NCI-H748 (cell line): ENCODE measurements around the gene METTL1.
"Not testable (repeated sequence)": the region's sequence is repeated elsewhere in the genome, so short reads cannot be mapped to it uniquely, and the experiment has no call there.

Source experiments
- DNase-seq: peaks from one replicate; lab custom pipeline; 2025; ENCODE audit not compliant: unreplicated experiment; lab: John Stamatoyannopoulos, UW

METTL1 gene

GRCh38 chr12:57726151-57726883 lies 45.6 kb downstream of the METTL1 start:
- peak; percentile 91 for DNase-seq

GRCh38 chr12:57725851-57726150 lies 46.1 kb downstream of the METTL1 start:
- no peak for DNase-seq

GRCh38 chr12:57724936-57725740 lies 46.8 kb downstream of the METTL1 start:
- no peak for DNase-seq

GRCh38 chr12:57724003-57724935 lies 47.6 kb downstream of the METTL1 start:
- no peak for DNase-seq

- no peak for DNase-seq
Measured at GRCh38 chr12:57723630-57723962, 48.3 kb downstream of the METTL1 start.

GRCh38 chr12:57722716-57723629 lies 48.9 kb downstream of the METTL1 start:
- peak; percentile 54 for DNase-seq

GRCh38 chr12:57721846-57722608 lies 49.9 kb downstream of the METTL1 start:
- not testable (repeated sequence) for DNase-seq

GRCh38 chr12:57720606-57721595 lies 51.0 kb downstream of the METTL1 start:
- DNase-seq, result no peak

GRCh38 chr12:57719777-57720605 lies 51.9 kb downstream of the METTL1 start:
- DNase-seq, result no peak

- no peak for DNase-seq
Measured at GRCh38 chr12:57718641-57719528, 53.0 kb downstream of the METTL1 start.
